K562 (cell line): ENCODE results near the gene HP. TPM values are rescaled to one million over a fixed set of nuclear protein-coding genes. Genes with fewer than 3 reads are reported as not detected.

Experiments used
- CXXC5 ChIP-seq: fragments of 250-450 bp; sonication (Bioruptor Pico); IDR thresholded peaks from 2 replicates; pipeline ENCODE4 v1.8.0; 2022; ENCODE audit warnings: inconsistent platforms, mild to moderate bottlenecking, moderate library complexity
- FOS ChIP-seq: IDR thresholded peaks from 3 replicates; pipeline ENCODE4 v1.6.1; 2011; ENCODE audit not compliant: insufficient read length; ENCODE audit errors: extremely low read depth
- KDM1A ChIP-seq, 2 experiments: fragments of 450-650 bp; IDR thresholded peaks; 2 replicates each; pipeline ENCODE4 v1.6.1; 2016; ENCODE audit warnings: mild to moderate bottlenecking in 2 of 2
- KLF1 ChIP-seq: fragments of 450-650 bp; IDR thresholded peaks from 2 replicates; pipeline ENCODE4 v1.6.1; 2016; ENCODE audit warnings: missing genetic modification characterization, missing compliant biosample characterization
- MEIS2 ChIP-seq: fragments of 450-650 bp; IDR thresholded peaks from 2 replicates; pipeline ENCODE4 v1.6.1; 2014; ENCODE audit warnings: mild to moderate bottlenecking; ENCODE audit not compliant: partially characterized antibody
- MYNN ChIP-seq, 2 experiments: sonication (generic); formaldehyde crosslinking in 1 of 2; IDR thresholded peaks; 2 replicates each; pipeline versions ENCODE4 v1.5.0 to v1.6.1; 2016 to 2020; ENCODE audit warnings: antibody characterized with exemption in 1 of 2, missing genetic modification reagents in 1 of 2
- NFRKB ChIP-seq: fragments of 450-650 bp; IDR thresholded peaks from 2 replicates; pipeline ENCODE4 v1.6.1; 2016; ENCODE audit warnings: low read depth
- NR4A1 ChIP-seq, 2 experiments: fragments of 250-450 bp in 1 of 2; fragments of 450-650 bp in 1 of 2; sonication (Bioruptor Pico) in 1 of 2; IDR thresholded peaks; 2 replicates each; pipeline versions ENCODE4 v1.4.0 to v1.6.1; 2016 to 2020; ENCODE audit warnings: mild to moderate bottlenecking in 2 of 2, missing compliant biosample characterization in 1 of 2, missing genetic modification characterization in 1 of 2, moderate library complexity in 1 of 2
- PHTF2 ChIP-seq: fragments of 250-450 bp; sonication (Bioruptor Pico); IDR thresholded peaks from 2 replicates; pipeline ENCODE4 v1.5.0; 2021; ENCODE audit warnings: mild to moderate bottlenecking
- PRPF4 ChIP-seq: fragments of 200-400 bp; formaldehyde crosslinking; IDR thresholded peaks from one replicate; pipeline ENCODE4 v1.6.1; 2017; ENCODE audit warnings: low read length, low read depth, mild to moderate bottlenecking; ENCODE audit not compliant: insufficient read depth, poor library complexity, severe bottlenecking
- PTTG1 ChIP-seq: fragments of 450-650 bp; IDR thresholded peaks from 2 replicates; pipeline ENCODE4 v1.6.1; 2016; ENCODE audit warnings: low read depth, mild to moderate bottlenecking, missing genetic modification characterization, missing compliant biosample characterization
- RBM17 ChIP-seq: fragments of 200-400 bp; formaldehyde crosslinking; IDR thresholded peaks from 2 replicates; pipeline ENCODE4 v1.6.1; 2017; ENCODE audit warnings: low read depth, mild to moderate bottlenecking, low read length, borderline replicate concordance
- RFX7 ChIP-seq: fragments of 250-450 bp; sonication (Bioruptor Pico); IDR thresholded peaks from 2 replicates; pipeline ENCODE4 v1.5.1; 2021; ENCODE audit warnings: mild to moderate bottlenecking
- STAT5B ChIP-seq: fragments of 250-450 bp; sonication (Bioruptor Pico); IDR thresholded peaks from 2 replicates; pipeline ENCODE4 v1.8.0; 2021; ENCODE audit warnings: mild to moderate bottlenecking, inconsistent platforms
- TAL1 ChIP-seq: fragments of 450-650 bp; IDR thresholded peaks from 2 replicates; pipeline ENCODE4 v1.6.1; 2016; ENCODE audit warnings: mild to moderate bottlenecking
- TBL1XR1 ChIP-seq, 2 experiments: IDR thresholded peaks; 2 replicates each; pipeline ENCODE4 v1.6.1; 2012; ENCODE audit warnings: improper control_type of control experiment in 2 of 2, low read length in 2 of 2, mild to moderate bottlenecking in 1 of 2
- TBP ChIP-seq: optimal IDR thresholded peaks from 2 replicates; pipeline ENCODE3; 2011; ENCODE audit warnings: low read depth, low read length, improper control_type of control experiment
- ZFP30 ChIP-seq: fragments of 250-450 bp; sonication (Bioruptor Pico); IDR thresholded peaks from 2 replicates; pipeline ENCODE4 v1.8.0; 2022; ENCODE audit warnings: moderate library complexity, mild to moderate bottlenecking, inconsistent platforms, borderline replicate concordance
- ZNF224 ChIP-seq: sonication (generic); formaldehyde crosslinking; IDR thresholded peaks from 2 replicates; pipeline ENCODE4 v1.8.0; 2022; ENCODE audit warnings: mild to moderate bottlenecking, missing genetic modification reagents
- ZNF239 ChIP-seq: fragments of 250-450 bp; sonication (Bioruptor Pico); IDR thresholded peaks from 2 replicates; pipeline ENCODE4 v1.4.0; 2020; ENCODE audit warnings: mild to moderate bottlenecking
- ZNF41 ChIP-seq: fragments of 250-450 bp; sonication (Bioruptor Pico); conservative IDR thresholded peaks from 2 replicates; pipeline ENCODE4 v1.4.0; 2020; ENCODE audit warnings: mild to moderate bottlenecking
- polyA plus RNA-seq, 8 experiments: library from polyadenylated mRNA; depleted of rRNA in 4 of 8; stranded (reverse) in 5 of 8; unstranded in 3 of 8; fragments of >200 nt; fragmentation: Nextera tagmentation in 2 of 8; fragmentation: Illumina TruSeq in 1 of 8; extraction: Ambion mirVana in 2 of 8; extraction: Trizol in 1 of 8; gene quantifications; 2 replicates each; pipeline versions ENCODE4 v1.2.1 to v1.2.3, GENCODE V29; 2011 to 2014; ENCODE audit warnings: inconsistent platforms in 1 of 8, missing spikeins in 1 of 8
- total RNA-seq, 7 experiments: library from RNA; depleted of rRNA in 6 of 7; stranded (reverse); fragments of >200 nt in 6 of 7; fragmentation: Illumina TruSeq in 2 of 7; extraction: Trizol in 2 of 7; gene quantifications; 2 replicates each; pipeline versions ENCODE4 v1.2.1 to v1.2.3, GENCODE V29; 2011 to 2021; ENCODE audit warnings: low replicate concordance in 1 of 7
- TF ChIP-seq, protein P1 (sequence below): sonication (generic); formaldehyde crosslinking; IDR thresholded peaks from 2 replicates; pipeline ENCODE4 v1.8.0; 2022; ENCODE audit warnings: mild to moderate bottlenecking, low read depth, missing genetic modification reagents
- TF ChIP-seq, protein P2 (sequence below), 3 experiments: IDR thresholded peaks in 2 of 3; conservative IDR thresholded peaks in 1 of 3; 2 replicates each; pipeline ENCODE4 v1.5.1; 2011 to 2012; ENCODE audit warnings: low read length in 3 of 3, mild to moderate bottlenecking in 3 of 3, control low read depth in 2 of 3, improper control_type of control experiment in 1 of 3, inconsistent platforms in 1 of 3, low read depth in 1 of 3, mixed read lengths in 1 of 3, moderate library complexity in 1 of 3; ENCODE audit not compliant: insufficient read depth in 2 of 3
- TF ChIP-seq, protein P3 (sequence below): sonication (generic); formaldehyde crosslinking; IDR thresholded peaks from 2 replicates; pipeline ENCODE4 v1.4.0; 2020; ENCODE audit warnings: mild to moderate bottlenecking, missing genetic modification reagents

Gene HP
- total and polyA plus RNA-seq, 9 of the 15 experiments (the other 6 are each of a cell fraction or from before 2014, with no cell fraction given), result 0.04 to 8.7 TPM; not detected in 7

DNA sequence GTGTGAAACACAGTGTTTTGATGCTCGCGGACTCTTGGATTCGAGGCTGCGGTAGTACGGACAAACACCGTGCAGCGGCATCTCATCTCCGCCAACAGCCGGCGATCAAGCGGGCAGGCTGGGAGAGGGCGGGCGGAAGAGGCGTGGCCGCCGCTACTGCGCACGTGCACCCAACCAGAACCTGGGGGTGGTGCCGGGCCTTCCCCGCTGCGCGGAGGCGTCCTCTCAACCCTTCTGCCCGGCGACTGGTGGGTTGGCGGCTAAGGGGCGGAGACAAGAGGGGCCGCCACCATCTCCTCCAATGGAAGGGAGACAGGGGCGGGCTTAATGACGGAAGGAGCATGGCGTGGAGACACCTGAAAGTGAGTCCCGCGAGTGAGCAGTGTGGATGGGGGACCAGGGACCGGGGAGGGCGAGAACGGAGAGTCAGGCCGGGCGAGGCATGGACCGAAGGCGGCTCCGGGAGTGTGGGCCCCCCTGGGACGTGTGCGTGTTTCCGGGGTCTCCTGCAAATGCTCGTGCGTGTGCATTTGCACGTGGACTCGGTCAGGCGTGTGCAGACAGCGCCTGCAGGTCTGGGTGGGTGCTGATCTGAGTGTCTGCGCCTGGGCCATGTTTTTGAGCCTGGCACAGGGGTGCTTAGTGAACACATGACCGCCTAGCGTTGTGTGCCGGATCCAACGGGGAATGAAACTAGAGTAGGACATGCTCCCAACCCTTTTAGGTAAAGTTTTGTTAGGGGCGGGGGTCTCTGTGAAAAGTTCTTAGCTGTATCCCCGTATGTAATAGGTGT, 45.7 kb upstream of the HP start, which contains the start of gene DHODH (continued):
- TF ChIP-seq, protein P1, sequence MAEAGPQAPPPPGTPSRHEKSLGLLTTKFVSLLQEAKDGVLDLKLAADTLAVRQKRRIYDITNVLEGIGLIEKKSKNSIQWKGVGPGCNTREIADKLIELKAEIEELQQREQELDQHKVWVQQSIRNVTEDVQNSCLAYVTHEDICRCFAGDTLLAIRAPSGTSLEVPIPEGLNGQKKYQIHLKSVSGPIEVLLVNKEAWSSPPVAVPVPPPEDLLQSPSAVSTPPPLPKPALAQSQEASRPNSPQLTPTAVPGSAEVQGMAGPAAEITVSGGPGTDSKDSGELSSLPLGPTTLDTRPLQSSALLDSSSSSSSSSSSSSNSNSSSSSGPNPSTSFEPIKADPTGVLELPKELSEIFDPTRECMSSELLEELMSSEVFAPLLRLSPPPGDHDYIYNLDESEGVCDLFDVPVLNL, result no peak
- no peak for TF ChIP-seq ZNF239 (CRISPR knock-in tag)
- no peak for TF ChIP-seq TBL1XR1 (IDR thresholded peaks at IDR 0.05; ENCODE audit: low read length in 2 of 2)
- TF ChIP-seq MYNN (IDR thresholded peaks at IDR 0.05), result 0 out of 2 replicates have a peak, but pooled peaks have one; percentile 6
- no peak for TF ChIP-seq MYNN (CRISPR knock-in tag; IDR thresholded peaks at IDR 0.05)
- no peak for TF ChIP-seq NR4A1 (CRISPR knock-in tag; IDR thresholded peaks at IDR 0.05)
- TF ChIP-seq NR4A1 (tag; IDR thresholded peaks at IDR 0.05), result no peak
- TF ChIP-seq, protein P2, sequence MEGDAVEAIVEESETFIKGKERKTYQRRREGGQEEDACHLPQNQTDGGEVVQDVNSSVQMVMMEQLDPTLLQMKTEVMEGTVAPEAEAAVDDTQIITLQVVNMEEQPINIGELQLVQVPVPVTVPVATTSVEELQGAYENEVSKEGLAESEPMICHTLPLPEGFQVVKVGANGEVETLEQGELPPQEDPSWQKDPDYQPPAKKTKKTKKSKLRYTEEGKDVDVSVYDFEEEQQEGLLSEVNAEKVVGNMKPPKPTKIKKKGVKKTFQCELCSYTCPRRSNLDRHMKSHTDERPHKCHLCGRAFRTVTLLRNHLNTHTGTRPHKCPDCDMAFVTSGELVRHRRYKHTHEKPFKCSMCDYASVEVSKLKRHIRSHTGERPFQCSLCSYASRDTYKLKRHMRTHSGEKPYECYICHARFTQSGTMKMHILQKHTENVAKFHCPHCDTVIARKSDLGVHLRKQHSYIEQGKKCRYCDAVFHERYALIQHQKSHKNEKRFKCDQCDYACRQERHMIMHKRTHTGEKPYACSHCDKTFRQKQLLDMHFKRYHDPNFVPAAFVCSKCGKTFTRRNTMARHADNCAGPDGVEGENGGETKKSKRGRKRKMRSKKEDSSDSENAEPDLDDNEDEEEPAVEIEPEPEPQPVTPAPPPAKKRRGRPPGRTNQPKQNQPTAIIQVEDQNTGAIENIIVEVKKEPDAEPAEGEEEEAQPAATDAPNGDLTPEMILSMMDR (IDR thresholded peaks at IDR 0.05 in 2 of 3, conservative IDR thresholded peaks at IDR 0.05 in 1 of 3; ENCODE audit: insufficient read depth in 2 of 3, low read depth in 1 of 3, low read length in 3 of 3), result peak in 1 of 3 experiments; percentile 18; a peak in 2 of 6 replicates
- TF ChIP-seq RFX7 (CRISPR knock-in tag), result no peak
- TF ChIP-seq STAT5B (CRISPR knock-in tag), result no peak
- TF ChIP-seq FOS, result peak; percentile 44
- TF ChIP-seq TBP, result peak; percentile 60
- TF ChIP-seq CXXC5, result peak; percentile 92
- TF ChIP-seq ZFP30 (CRISPR knock-in tag), result no peak
- no peak for TF ChIP-seq ZNF41 (CRISPR knock-in tag)
- no peak for TF ChIP-seq TAL1
- no peak for TF ChIP-seq ZNF224 (CRISPR knock-in tag)
- no peak for TF ChIP-seq PRPF4
- TF ChIP-seq PTTG1 (tag), result no peak
- TF ChIP-seq KDM1A (IDR thresholded peaks at IDR 0.05), result no peak
- 0 out of 2 replicates have a peak, but pooled peaks have one; percentile 32 for TF ChIP-seq KLF1 (tag)
- TF ChIP-seq, protein P3, sequence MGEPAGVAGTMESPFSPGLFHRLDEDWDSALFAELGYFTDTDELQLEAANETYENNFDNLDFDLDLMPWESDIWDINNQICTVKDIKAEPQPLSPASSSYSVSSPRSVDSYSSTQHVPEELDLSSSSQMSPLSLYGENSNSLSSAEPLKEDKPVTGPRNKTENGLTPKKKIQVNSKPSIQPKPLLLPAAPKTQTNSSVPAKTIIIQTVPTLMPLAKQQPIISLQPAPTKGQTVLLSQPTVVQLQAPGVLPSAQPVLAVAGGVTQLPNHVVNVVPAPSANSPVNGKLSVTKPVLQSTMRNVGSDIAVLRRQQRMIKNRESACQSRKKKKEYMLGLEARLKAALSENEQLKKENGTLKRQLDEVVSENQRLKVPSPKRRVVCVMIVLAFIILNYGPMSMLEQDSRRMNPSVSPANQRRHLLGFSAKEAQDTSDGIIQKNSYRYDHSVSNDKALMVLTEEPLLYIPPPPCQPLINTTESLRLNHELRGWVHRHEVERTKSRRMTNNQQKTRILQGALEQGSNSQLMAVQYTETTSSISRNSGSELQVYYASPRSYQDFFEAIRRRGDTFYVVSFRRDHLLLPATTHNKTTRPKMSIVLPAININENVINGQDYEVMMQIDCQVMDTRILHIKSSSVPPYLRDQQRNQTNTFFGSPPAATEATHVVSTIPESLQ, result peak; percentile 53; the same call in 1 of the 2 replicates
- no peak for TF ChIP-seq PHTF2 (CRISPR knock-in tag)
- TF ChIP-seq MEIS2, result peak; percentile 62
- no peak for TF ChIP-seq RBM17
- 0 out of 2 replicates have a peak, but pooled peaks have one; percentile 41 for TF ChIP-seq NFRKB
